Activated T-helper 9 cell treated with anti-CD3 and anti-CD28 coated beads, Interleukin-2, amount 50 U/mL, for 16 hours (primary cell): ENCODE data around the gene MDM2.
"Not testable (repeated sequence)": the region's sequence is repeated elsewhere in the genome, so short reads cannot be mapped to it uniquely, and the experiment has no call there.

Source experiments
- DNase-seq: peaks from one replicate; pipeline ENCODE4 v3.0.0-alpha.2; 2020; ENCODE audit warnings: low read depth

MDM2 gene

DNA sequence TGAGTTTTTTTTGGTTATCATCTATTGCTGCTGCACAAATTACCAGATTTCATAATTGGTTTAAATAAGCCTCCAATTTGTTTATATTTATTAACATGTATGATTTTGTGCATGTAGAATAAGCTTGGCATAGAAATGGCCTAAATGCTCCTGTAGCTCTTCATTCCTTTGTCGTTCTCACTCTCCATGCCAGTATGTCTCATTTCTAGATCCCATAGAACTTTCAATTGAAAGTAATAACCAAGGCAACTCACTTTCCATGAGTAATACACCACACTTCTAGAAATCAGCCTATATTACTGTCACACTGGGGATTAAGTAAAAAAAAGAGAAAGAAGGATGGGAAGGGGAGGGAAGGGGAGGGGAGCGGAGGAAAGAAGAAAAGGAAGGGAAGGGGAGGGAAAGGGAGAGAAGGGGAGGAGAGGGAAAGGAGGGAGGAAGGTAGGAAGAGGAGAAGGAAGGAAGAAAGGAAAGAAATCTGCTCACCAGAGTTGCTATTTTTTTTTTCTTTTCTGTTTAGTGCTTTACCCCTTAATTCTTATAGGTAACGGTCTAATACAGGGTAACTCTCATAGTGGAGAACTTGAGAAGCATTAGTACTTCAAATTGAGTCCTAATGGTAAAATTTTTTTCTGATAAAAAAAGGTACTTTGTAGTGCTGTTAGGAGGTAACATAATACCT lies 45.6 kb downstream of the MDM2 start:
- no peak for DNase-seq

- no peak for DNase-seq
These were observed 46.1 kb downstream of the MDM2 start for GRCh38 chr12:68854078-68854468.

DNA sequence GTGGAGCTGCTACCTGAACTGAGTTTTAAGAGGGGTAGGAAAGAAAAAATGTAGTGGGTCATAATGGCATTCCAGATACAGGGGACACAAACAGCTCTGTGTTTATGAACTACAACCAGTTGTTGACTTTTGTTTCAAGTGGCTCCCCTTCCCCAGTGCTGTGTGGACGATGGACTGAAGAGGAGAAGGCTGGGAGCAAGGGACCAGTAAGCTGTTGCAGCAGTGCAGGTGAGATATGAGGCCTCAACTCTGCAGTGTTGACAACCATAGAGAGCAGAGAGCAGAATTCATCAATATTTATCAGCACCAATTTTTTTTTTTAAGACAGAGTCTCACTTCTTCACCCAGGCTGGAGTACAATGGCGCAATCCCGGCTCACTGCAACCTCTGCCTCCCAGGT lies 46.6 kb downstream of the MDM2 start:
- no peak for DNase-seq

- no peak for DNase-seq
These were observed 47.1 kb downstream of the MDM2 start for GRCh38 chr12:68855111-68855510.

- DNase-seq = no peak
These were observed 47.8 kb downstream of the MDM2 start for GRCh38 chr12:68855771-68856170.

DNA sequence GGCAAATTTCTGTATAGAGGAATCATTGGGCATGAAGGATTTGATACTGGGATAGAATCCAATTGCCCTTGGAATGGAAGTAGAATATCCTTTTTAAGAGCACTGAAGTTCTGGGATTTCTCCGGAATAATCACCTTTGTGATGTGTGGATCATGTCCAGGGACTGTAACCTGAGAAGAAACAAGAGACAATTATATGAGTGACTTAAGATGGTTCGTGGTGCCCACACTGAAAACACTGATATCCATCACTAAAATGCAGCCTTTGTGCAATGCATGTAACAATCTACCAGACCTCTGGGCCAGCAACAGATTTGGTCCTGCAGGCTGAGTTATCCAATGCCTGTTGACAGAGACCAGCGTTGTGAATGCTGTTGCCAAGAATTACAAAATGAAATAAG lies 48.5 kb downstream of the MDM2 start:
- DNase-seq = no peak

GRCh38 chr12:68861890-68862289 lies 53.9 kb downstream of the MDM2 start:
- DNase-seq = no peak

GRCh38 chr12:68863109-68863770 lies 55.3 kb downstream of the MDM2 start:
- no peak for DNase-seq

DNA sequence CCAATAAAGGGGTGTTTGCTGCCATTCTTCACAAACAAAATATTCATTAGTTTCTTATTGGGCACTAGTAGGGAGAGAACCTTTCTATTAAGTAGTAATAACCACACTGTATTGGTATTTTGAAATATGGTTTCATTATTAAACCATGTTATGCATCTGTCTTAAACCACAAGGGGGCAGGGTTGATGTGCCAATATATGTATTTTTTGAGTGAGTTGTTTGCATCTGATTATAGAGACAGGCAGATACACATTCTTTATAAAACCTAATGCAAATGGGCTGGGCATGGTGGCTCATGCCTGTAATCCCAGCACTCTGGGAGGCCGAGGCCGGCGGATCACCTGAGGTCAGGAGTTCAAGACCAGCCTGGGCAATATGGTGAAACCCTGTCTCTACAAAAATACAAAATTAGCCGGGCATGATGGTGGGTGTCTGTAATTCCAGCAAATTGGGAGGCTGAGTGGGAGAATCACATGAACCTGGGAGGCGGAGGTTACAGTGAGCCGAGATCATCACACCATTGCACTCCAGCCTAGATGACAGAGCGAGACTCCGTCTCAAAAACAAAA lies 56.0 kb downstream of the MDM2 start:
- DNase-seq = not testable (repeated sequence)

- no peak for DNase-seq
These were observed 56.6 kb downstream of the MDM2 start for GRCh38 chr12:68864604-68865003.

GRCh38 chr12:68865399-68866164 lies 57.6 kb downstream of the MDM2 start:
- DNase-seq = no peak

GRCh38 chr12:68866950-68867349 lies 59.0 kb downstream of the MDM2 start:
- DNase-seq = no peak

- no peak for DNase-seq
These were observed 59.6 kb downstream of the MDM2 start for GRCh38 chr12:68867606-68868005.

- DNase-seq = no peak
These were observed 60.2 kb downstream of the MDM2 start for GRCh38 chr12:68868043-68868790.

DNA sequence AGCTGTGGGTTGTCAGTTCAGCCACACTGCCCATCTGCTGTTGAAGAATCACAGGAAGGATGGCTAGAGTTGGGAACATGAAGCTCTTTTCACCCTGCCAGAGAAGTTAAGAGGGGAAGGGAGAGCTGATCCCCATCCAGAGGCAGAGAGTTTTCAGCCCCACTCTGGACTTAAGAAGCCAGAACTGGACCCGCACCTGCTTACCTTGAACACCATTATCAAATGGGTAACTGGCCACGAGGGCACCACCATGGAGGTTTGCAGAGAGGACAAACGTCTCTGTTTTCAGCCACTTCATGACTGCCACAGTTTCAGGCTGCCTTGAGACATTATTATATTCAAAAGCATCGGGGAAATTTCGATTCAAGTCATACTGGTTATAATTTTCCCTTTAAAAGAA lies 62.0 kb downstream of the MDM2 start:
- no peak for DNase-seq

DNA sequence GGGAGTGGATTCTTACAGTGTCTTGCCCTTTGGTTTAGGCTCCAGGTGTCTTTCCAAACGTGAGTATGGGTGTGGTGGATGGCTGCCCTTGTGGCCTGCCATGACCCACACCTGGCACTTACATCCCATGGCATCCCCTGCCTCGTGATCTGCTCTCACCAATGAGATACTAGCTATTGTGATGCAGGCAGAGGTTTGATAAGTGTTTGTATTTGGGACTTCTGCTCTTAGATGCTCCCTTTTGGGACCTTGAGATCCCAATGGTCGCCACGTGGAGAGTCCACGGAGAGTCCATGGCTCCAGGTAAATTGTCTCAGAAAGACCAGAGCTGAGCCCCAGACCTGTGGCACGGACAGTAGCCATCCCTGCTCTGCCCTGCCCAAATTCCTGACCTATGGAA lies 62.5 kb downstream of the MDM2 start:
- no peak for DNase-seq

GRCh38 chr12:68871396-68871795 lies 63.4 kb downstream of the MDM2 start:
- no peak for DNase-seq

DNA sequence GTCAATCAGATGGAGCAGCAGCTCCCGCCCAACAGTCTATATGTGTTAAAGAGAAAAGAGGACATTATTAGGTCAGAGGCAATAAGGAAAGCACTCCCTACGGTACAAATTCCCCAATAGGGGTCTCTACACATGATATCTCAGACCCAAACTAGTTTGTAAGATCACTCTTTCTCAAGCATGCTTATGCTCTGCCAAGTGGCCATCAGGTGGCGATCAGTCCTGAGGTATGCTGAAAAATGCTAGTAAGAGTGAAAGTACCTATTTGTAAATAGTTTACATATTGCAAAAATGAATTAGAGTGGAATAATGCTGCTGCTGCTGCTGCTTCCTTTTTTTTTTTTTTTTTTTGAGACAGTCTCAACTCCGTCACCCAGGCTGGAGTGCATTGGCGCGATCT lies 63.9 kb downstream of the MDM2 start:
- DNase-seq = no peak

GRCh38 chr12:68873316-68873715 lies 65.3 kb downstream of the MDM2 start:
- no peak for DNase-seq

DNA sequence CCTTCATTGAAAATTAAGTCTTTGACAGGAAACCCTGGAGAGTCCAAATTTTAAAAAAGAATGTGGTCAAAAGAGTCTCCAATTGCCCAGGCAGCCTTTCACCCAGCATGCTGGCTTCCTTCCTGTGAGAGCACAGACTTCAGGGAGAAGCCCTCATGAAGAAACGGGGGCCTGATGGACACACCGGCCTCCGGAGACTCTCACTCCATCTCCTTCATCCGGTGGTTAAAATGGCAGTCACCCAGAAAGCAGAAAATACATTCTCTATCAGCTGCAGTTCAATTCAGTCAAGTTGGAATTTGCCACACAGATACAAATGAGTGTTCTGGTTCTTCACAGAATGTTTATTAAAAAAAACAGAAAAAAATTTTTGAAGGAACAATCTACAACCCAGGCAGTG lies 68.5 kb downstream of the MDM2 start:
- DNase-seq = no peak

GRCh38 chr12:68877583-68877982 lies 69.6 kb downstream of the MDM2 start:
- DNase-seq = no peak

DNA sequence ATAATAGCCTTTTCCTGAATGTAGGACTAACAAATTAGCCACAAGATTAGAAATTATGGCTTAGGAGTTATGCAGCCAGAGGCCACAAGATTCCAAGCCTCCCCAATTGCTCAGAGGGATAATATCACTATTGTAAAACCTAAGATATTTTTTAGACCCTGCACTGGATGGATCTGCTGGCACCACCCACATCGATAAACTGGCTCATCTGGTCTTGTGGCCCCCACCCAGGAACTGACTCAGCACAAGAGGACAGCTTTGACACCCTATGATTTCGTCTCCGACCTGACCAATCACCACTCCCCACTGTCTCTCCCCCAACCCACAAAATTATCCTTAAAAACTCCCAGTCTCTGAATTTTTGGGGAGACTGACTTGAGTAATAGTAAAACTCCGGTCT lies 70.3 kb downstream of the MDM2 start:
- DNase-seq = no peak
